G401.6 (cell line): ENCODE data around the gene SPECC1.
"Not testable (repeated sequence)": the region's sequence is repeated elsewhere in the genome, so short reads cannot be mapped to it uniquely, and the experiment has no call there.

Experiments used
- FAIRE-seq: peaks from 2 replicates; lab custom pipeline; 2012; peaks lifted over from hg19 to GRCh38; lab: Jason Lieb, UNC

Gene SPECC1

DNA sequence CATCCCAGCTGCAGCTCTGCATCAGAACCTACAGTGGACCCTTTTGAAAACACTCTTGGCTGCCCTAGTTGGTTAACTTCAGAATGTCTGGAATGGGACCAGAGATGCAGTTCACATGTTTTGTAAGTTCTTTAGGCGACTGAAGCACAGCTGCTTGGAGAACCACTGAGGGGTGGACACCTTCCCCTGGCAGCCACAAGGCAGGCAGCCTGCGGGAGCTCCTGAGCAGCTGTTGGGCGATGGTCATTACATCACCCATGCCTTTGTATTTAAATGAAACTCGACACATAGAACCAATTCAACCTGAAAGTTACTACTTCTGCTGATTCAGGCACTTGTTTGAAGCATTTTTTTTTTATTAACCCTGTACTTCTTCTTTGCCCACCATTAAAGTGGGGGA, 306.7 kb downstream of the SPECC1 start:
- FAIRE-seq: no peak

DNA sequence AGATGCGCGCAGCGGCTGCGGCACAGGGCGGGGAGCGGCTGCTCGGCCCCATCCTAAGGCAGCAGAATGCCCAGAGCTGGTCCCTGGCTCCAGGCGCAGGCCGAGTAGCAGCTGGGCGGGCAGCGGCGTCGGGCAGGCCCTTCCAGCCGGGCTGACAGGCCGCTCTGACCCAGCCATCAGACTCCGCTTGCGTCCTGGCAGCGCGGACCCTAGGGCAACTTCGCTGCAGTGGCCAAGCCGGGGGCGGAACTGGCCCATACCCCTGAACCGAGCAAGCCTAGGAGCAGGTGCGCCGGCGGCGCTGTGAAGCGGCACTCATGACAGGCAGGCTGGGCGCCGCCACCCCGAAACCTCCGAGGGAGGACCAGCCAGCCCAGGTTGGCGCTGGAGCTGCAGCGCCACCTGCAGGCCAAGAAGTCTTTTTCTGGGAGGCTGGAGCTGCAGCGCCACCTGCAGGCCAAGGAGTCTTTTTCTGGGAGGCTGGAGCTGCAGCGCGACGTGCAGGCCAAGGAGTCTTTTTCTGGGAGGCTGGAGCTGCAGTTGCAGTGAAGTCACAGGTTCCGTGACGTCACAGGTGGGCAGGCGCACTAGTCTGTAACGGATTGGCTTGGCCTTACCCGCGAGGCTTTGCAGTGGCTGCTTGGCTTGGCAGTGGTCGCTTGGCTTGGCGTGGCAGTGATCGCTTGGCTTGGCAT, 311.5 kb downstream of the SPECC1 start:
- FAIRE-seq: not testable (repeated sequence)

DNA sequence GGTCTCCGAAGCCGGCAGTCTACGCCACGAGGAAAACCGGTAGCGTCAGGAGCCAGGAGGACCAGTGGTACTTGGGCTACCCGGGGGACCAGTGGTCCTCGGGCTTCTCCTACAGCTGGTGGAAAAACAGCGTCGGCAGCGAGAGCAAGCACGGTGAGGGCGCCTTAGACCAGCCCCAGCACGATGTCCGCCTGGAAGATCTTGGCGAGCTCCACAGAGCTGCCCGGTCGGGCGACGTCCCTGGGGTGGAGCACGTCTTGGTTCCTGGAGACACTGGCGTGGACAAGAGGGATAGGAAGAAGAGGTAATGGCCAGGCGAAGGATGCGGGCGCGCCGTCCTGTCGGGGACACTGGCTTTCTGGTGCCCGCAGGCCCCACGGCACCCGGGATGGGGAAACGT, 312.2 kb downstream of the SPECC1 start:
- not testable (repeated sequence) for FAIRE-seq

DNA sequence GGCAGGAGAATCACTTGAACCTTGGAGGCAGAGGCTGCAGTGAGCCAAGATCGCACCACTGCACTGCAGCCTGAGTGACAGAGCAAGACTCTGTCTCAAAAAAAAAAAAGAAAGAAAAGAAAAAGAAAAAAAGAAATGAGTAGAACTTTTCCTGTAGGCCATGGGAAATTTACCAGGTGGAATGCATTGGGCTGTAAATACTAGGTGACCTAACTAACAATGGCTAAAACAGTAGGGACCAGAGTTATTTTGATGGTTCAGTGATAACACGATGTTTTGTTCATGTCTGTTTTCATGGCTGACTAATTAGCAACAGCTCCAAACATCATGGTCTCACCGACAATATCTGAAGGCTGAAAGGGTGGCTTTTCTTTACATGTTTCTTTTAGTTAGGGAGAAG, 318.6 kb downstream of the SPECC1 start:
- FAIRE-seq: not testable (repeated sequence)

DNA sequence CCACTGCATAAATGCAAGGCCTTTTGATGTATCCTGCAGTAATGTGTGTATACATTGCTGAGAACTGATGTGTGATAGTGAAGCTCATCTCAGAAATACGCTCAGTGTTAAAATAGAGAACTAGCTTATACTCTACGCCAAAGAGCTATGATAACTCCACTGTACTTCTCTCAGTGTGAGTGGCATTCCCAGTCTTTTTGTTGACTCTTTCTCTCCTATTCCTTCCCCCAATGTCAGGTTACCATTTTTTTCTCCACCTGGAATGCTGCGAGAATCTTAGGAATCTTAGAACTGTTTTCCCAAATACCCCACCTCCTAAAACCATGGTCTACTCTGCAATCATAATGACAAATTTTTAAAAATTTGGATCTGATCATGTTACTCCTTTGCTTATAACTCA, 342.2 kb downstream of the SPECC1 start:
- not testable (repeated sequence) for FAIRE-seq

DNA sequence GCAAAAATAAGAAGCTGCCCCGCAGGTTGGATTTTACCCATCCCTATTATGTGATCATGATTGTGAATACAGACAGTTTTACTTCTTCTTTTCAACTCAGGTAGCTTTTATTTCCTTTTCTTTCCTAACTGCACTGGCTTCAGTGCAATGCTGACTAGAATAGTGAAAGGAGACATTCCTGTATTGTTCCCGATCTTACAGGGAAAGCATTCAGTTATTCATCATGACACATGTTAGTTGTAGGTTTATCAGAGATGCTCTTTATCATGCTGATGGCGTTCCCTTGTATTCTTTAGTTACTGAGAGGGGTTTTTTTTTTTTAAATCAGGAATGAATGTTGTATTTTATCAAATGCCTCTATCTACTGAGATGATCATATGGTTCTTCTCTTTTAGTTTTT, 343.4 kb downstream of the SPECC1 start:
- FAIRE-seq: not testable (repeated sequence)

DNA sequence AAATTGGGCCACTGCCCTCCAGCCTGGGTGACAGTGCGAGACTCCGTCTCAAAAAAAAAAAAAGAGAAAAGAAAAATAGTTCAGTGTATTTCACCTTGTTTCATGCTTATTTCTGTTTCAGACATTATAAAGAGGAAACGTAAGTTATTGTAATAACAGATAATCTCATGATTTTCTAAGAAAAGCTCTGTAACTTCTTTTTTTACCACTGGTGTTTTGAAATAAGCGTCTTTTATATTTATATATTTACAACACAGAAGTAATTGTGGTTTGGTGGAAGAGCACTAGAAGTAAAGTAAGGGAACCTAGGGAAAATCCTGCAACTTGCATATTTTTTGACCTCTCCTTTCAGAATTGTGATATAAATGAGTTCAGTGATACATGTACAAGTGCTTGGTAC, 354.7 kb downstream of the SPECC1 start:
- not testable (repeated sequence) for FAIRE-seq
